BE2C (cell line): Measurements from ENCODE around the gene SUDS3.
"Not testable (repeated sequence)": the region's sequence is repeated elsewhere in the genome, so short reads cannot be mapped to it uniquely, and the experiment has no call there.

Experiments
- DNase-seq: peaks from one replicate; pipeline ENCODE4 v3.0.0-alpha.2; 2020
- H3K27me3 ChIP-seq: fragments of 250-450 bp; sonication (Bioruptor Pico); 2 replicates; pipeline ENCODE4 v1.5.1; 2020; ENCODE audit warnings: mild to moderate bottlenecking
- H3K36me3 ChIP-seq: fragments of 250-450 bp; sonication (Bioruptor Pico); 2 replicates; pipeline ENCODE4 v1.5.1; 2020; ENCODE audit warnings: mild to moderate bottlenecking
- H3K4me1 ChIP-seq: fragments of 250-450 bp; sonication (Bioruptor Pico); 2 replicates; pipeline ENCODE4 v1.5.1; 2020
- H3K4me3 ChIP-seq: 2 replicates; pipeline ENCODE4 v1.5.1; 2011; ENCODE audit warnings: low read depth, low read length
- H3K9me3 ChIP-seq: fragments of 250-450 bp; sonication (Bioruptor Pico); 2 replicates; pipeline ENCODE4 v1.5.1; 2020
- CTCF ChIP-seq: IDR thresholded peaks from 2 replicates; pipeline ENCODE4 v1.5.1; 2012; ENCODE audit warnings: mild to moderate bottlenecking, low read depth, low read length

The SUDS3 gene

DNA sequence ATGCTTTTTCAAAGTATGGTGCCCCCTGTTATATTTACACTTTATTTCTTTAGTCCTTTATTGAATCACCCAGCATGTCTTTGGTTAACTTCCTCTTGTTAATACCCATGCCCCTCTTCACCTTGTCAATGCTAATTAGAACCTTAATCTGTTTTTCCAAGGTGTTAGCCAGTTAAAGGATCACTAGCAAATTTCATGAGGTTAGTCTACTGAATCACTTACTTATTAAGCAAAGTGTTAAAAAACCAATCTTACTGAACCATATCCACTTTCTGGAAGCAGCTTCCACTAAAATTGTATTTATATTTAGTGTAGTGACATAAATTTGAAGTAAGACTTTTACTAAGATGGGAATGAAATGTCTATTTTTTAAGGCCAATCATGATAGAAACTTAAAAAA, 31.5 kb upstream of the SUDS3 start:
- H3K4me1 ChIP-seq = no peaks in the 10 kb centered on the region; the same call in 1 of the 2 replicates

GRCh38 chr12:118345355-118345754, 31.0 kb upstream of the SUDS3 start:
- no peaks in the 10 kb centered on the region for H3K27me3 ChIP-seq
- DNase-seq = no peak
- no peaks in the 10 kb centered on the region for H3K36me3 ChIP-seq
- no peak for TF ChIP-seq CTCF
- H3K4me1 ChIP-seq = no peaks in the 10 kb centered on the region
- no peaks in the 10 kb centered on the region for H3K9me3 ChIP-seq
- no peak overlapping the region for H3K4me3 ChIP-seq

More for the DNA sequence above, 31.5 kb upstream of the SUDS3 start:
- Histone ChIP-seq H3K27me3 (no peaks in the 10 kb centered on the region), H3K36me3 (no peaks in the 10 kb centered on the region), H3K4me3 (no peak overlapping the region), H3K9me3 (no peaks in the 10 kb centered on the region)
- DNase-seq = no peak
- TF ChIP-seq CTCF = no peak

DNA sequence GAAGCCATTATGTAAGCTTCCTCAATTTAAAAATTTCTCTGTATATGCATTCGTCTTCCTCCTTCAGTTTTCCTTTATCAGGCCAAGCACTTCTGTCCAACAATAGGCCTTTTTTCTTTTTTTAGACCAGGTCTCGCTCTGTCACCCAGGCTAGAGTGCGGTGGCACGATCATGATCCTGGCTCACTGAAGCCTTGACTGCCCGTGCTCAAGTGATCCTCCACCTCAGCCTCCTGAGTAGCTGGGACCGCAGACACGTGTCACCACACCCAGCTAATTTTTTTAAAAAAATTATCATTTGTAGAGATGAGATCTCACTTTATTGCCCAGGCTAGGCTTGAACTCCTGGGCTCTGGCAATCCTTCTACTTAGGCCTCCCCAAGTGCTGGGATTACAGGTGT, 29.5 kb upstream of the SUDS3 start:
- Histone ChIP-seq H3K4me3 (no peak overlapping the region), H3K4me1 (no peaks in the 10 kb centered on the region), H3K27me3 (no peaks in the 10 kb centered on the region), H3K36me3 (no peaks in the 10 kb centered on the region), H3K9me3 (no peaks in the 10 kb centered on the region)
- DNase-seq = no peak
- no peak for TF ChIP-seq CTCF

GRCh38 chr12:118347916-118348315, 28.4 kb upstream of the SUDS3 start:
- no peaks in the 10 kb centered on the region for H3K27me3 ChIP-seq
- no peaks in the 10 kb centered on the region for H3K4me1 ChIP-seq
- H3K4me3 ChIP-seq = no peak overlapping the region
- no peaks in the 10 kb centered on the region for H3K9me3 ChIP-seq
- no peak for TF ChIP-seq CTCF
- no peaks in the 10 kb centered on the region for H3K36me3 ChIP-seq
- no peak for DNase-seq

DNA sequence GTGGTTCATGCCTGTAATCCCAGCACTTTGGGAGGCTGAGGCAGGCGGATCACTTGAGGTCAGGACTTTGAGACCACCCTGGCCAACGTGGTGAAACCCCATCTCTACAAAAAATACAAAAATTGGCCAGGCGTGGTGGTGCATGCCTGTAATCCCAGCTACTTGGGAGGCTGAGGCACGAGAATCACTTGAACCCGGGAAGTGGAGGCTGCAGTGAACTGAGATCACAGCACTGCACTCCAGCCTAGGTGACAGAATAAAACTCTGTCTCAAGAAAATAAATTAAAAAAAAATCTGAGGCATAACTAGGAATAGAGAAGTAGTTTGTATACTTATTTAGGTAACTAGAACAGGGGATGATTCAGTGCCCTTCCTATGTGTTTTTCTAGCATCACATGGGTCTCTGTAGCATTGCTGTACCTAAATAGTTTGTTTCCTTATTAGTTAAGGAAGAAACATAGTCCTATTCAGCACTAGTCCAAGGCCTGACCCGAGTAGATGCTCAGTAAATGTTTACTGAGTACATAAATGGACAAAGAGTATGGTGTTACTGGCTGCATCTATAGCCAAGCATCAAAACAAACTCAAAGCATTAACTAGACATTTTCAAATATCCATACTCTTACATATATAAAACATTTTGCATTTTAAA, 25.3 kb upstream of the SUDS3 start:
- H3K9me3 ChIP-seq = no peaks in the 10 kb centered on the region
- no peaks in the 10 kb centered on the region for H3K27me3 ChIP-seq
- DNase-seq = no peak
- no peak for TF ChIP-seq CTCF
- no peak overlapping the region for H3K4me3 ChIP-seq
- H3K4me1 ChIP-seq = no peaks in the 10 kb centered on the region
- no peaks in the 10 kb centered on the region for H3K36me3 ChIP-seq

- Histone ChIP-seq H3K4me1 (peaks cover 7% of the 10 kb centered on the region; the same call in 1 of the 2 replicates), H3K36me3 (no peaks in the 10 kb centered on the region), H3K27me3 (no peaks in the 10 kb centered on the region), H3K4me3 (no peak overlapping the region), H3K9me3 (no peaks in the 10 kb centered on the region)
- DNase-seq = no peak
- TF ChIP-seq CTCF = no peak
Measured at GRCh38 chr12:118353721-118354120, 22.6 kb upstream of the SUDS3 start.

DNA sequence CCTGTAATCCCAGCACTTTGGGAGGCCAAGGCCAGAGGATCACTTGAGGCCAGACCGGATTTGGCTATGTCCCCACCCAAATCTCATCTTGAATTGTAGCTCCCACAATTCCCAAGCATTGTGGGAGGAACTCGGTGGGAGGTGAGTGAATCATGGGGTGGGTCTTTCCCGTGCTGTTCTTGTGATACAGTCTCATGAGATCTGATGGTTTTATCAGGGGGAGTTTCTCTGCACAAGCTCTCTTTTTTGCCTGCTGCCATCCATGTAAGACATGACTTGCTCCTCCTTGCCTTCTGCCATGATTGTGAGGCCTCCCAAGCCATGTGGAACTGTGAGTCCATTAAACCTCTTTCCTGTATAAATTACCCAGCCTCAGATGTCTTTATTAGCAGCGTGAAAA, 21.9 kb upstream of the SUDS3 start:
- DNase-seq, H3K36me3 ChIP-seq, H3K4me3 ChIP-seq, H3K9me3 ChIP-seq, H3K27me3 ChIP-seq, H3K4me1 ChIP-seq: not testable (repeated sequence)
